Progenitor cell of endocrine pancreas (in vitro differentiated cells): ENCODE measurements around the gene SMIM33. TPM values are rescaled to one million over a fixed set of nuclear protein-coding genes. Genes with fewer than 3 reads are reported as not detected.

Experiments used
- DNase-seq: peaks from one replicate; pipeline ENCODE4 v3.0.0; 2021; ENCODE audit warnings: low spot score; ENCODE audit not compliant: unreplicated experiment
- H3K27ac Mint-ChIP-seq: 2 replicates; pipeline ENCODE4 v1.8.0; 2021; ENCODE audit warnings: mild to moderate bottlenecking, moderate library complexity, mixed read lengths
- H3K27me3 Mint-ChIP-seq: 2 replicates; pipeline ENCODE4 v1.8.0; 2021; ENCODE audit warnings: mixed read lengths
- H3K36me3 Mint-ChIP-seq: 2 replicates; pipeline ENCODE4 v1.8.0; 2022; ENCODE audit warnings: mixed read lengths; ENCODE audit not compliant: insufficient read depth
- H3K4me1 Mint-ChIP-seq: 2 replicates; pipeline ENCODE4 v1.8.0; 2021; ENCODE audit warnings: low read depth, mixed read lengths
- H3K4me3 Mint-ChIP-seq: 2 replicates; pipeline ENCODE4 v1.8.0; 2021; ENCODE audit warnings: low read depth, mild to moderate bottlenecking, moderate library complexity, mixed read lengths
- H3K9me3 Mint-ChIP-seq: 2 replicates; pipeline ENCODE4 v1.8.0; 2021; ENCODE audit warnings: low read depth, mixed read lengths
- total RNA-seq: library from RNA; stranded (reverse); gene quantifications from 2 replicates; pipeline ENCODE4 v1.2.1, GENCODE V29; 2021
- TF ChIP-seq, protein P1 (sequence below): fragments of 200-600 bp; sonication (generic); IDR thresholded peaks from one replicate; pipeline ENCODE4 v1.5.0; 2021; ENCODE audit warnings: antibody characterized with exemption, mild to moderate bottlenecking; ENCODE audit not compliant: unreplicated experiment

Gene SMIM33
- total RNA-seq, 1 donor from 2014 or later = not detected

- TF ChIP-seq, protein P1, sequence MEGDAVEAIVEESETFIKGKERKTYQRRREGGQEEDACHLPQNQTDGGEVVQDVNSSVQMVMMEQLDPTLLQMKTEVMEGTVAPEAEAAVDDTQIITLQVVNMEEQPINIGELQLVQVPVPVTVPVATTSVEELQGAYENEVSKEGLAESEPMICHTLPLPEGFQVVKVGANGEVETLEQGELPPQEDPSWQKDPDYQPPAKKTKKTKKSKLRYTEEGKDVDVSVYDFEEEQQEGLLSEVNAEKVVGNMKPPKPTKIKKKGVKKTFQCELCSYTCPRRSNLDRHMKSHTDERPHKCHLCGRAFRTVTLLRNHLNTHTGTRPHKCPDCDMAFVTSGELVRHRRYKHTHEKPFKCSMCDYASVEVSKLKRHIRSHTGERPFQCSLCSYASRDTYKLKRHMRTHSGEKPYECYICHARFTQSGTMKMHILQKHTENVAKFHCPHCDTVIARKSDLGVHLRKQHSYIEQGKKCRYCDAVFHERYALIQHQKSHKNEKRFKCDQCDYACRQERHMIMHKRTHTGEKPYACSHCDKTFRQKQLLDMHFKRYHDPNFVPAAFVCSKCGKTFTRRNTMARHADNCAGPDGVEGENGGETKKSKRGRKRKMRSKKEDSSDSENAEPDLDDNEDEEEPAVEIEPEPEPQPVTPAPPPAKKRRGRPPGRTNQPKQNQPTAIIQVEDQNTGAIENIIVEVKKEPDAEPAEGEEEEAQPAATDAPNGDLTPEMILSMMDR = no peak
- Mint-ChIP-seq H3K36me3 (no peaks in the 10 kb centered on the region), H3K4me1 (peaks cover 5% of the 10 kb centered on the region), H3K27me3 (peaks cover 18% of the 10 kb centered on the region), H3K27ac (no peak overlapping the region), H3K4me3 (no peak overlapping the region), H3K9me3 (no peaks in the 10 kb centered on the region)
- DNase-seq = no peak
These were observed 18.7 kb upstream of the SMIM33 start for GRCh38 chr5:139451878-139452660.

DNA sequence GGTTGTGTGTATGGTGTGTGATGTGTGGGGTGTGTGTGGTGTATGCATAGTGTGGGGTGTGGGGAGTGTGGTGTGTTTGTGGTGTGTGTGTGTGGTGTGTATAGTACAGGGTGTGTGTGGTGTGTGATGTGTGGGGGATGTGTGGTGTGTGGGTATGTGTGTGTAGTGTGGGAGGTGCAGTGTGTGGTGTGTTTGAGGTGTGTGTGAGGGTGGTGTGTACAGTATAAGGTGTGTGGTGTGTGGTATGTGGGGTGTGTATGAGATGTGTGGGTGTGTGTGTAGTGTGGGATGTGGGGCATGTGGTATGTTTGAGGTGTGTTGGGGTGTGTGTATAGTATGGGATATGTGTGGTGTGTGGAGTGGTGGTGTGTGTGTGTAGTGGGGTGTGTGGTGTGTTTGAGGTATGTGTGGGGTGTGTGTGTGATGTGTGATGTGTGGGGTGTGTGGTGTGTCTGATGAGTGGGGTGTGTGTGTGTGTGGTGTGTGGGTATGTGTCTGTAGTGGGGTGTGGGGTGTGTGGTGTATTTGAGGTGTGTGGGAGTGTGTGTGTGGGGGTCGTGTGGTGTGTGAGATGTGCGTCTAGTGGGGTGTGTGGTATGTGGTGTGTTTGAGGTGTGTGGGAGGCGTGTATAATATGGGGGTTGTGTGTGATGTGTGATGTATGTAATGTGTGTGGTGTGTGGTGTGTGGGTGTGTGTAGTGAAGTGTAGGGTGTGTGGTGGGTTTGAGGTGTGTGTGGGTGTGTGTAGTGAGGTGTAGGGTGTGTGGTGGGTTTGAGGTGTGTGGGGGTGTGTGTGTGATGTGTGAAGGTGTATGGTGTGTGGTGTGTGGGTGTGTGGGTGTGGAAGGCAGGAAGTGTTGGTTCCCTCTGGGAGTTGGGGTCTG lies 16.9 kb upstream of the SMIM33 start:
- TF ChIP-seq, protein P1 = no peak
- H3K9me3 Mint-ChIP-seq = no peaks in the 10 kb centered on the region
- H3K4me1 Mint-ChIP-seq = peaks cover 4% of the 10 kb centered on the region
- H3K27ac Mint-ChIP-seq = no peak overlapping the region
- no peaks in the 10 kb centered on the region for H3K36me3 Mint-ChIP-seq
- H3K27me3 Mint-ChIP-seq = peaks cover 14% of the 10 kb centered on the region
- no peak overlapping the region for H3K4me3 Mint-ChIP-seq
- no peak for DNase-seq

GRCh38 chr5:139454568-139455290 lies 16.1 kb upstream of the SMIM33 start:
- TF ChIP-seq, protein P1 = no peak
- H3K4me1 Mint-ChIP-seq = peaks cover 9% of the 10 kb centered on the region
- H3K27ac Mint-ChIP-seq = no peak overlapping the region
- no peaks in the 10 kb centered on the region for H3K9me3 Mint-ChIP-seq
- H3K36me3 Mint-ChIP-seq = no peaks in the 10 kb centered on the region
- H3K4me3 Mint-ChIP-seq = no peak overlapping the region
- H3K27me3 Mint-ChIP-seq = peaks cover 14% of the 10 kb centered on the region
- no peak for DNase-seq

DNA sequence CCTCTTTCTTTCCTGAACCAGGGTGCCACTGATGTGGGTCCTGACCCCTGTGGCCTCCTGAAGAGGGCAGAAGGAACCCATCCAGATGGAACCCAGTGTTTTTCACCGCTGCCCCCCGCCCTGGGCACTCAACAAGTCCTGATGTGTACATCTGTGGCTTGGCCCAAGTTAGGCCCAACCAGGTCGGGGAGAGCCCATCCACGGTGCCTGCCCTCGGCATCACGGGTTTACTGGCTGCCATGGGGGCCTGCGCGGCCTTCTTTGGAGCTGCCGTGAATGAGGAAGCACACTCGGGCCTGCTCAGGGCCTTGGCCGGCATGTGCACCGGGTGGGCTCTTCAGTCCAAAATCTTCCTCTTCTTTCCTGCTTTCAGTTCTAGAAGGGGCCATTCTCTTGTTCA lies 14.0 kb upstream of the SMIM33 start:
- TF ChIP-seq, protein P1 = no peak
- H3K9me3 Mint-ChIP-seq = no peaks in the 10 kb centered on the region

DNA sequence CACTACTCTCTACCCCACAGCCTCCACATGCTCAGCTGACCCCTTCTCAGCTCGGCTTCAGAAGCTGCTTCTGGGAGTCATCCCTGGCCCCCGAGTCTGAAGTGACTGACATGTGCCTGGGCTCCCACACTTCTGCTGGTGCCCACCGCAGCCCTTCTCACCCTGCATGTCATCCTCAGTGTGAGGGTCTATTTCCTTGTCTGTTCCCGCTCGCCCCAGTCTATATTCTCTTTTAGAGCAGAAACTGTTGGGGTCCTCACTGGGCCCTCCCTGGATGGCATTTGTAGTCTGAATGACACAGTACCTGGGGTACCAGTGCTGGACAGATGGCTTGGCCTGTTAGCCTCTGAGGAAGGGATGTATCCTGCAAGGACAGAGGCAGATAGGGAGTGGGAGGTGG lies 13.6 kb upstream of the SMIM33 start:
- Mint-ChIP-seq H3K4me3 (no peak overlapping the region), H3K4me1 (peaks cover 10% of the 10 kb centered on the region), H3K27me3 (peaks cover 14% of the 10 kb centered on the region), H3K9me3 (no peaks in the 10 kb centered on the region), H3K36me3 (no peaks in the 10 kb centered on the region), H3K27ac (peak overlapping the region; percentile 23)
- DNase-seq = no peak
- TF ChIP-seq, protein P1 = no peak

More for the DNA sequence above, 14.0 kb upstream of the SMIM33 start:
- Mint-ChIP-seq H3K27ac (peak overlapping the region; percentile 20), H3K27me3 (peaks cover 14% of the 10 kb centered on the region), H3K36me3 (no peaks in the 10 kb centered on the region), H3K4me1 (peaks cover 10% of the 10 kb centered on the region), H3K4me3 (no peak overlapping the region)
- DNase-seq = no peak
